Caco-2 (cell line): ENCODE data around the gene DNAH1. TPM values are rescaled to one million over a fixed set of nuclear protein-coding genes. Genes with fewer than 3 reads are reported as not detected.

Experiments used
- BruUV-seq: library from RNA; stranded (reverse); fragments of 400-500 nt; replicated peaks from 2 replicates; lab custom pipeline; 2021; lab: Mats Ljungman, UMichigan
- CTCF ChIA-PET: fragments of 300-600 bp; sonication (Branson Sonifier 250); formaldehyde crosslinking; loops from one replicate; lab custom pipeline; 2022; ENCODE audit warnings: antibody characterized with exemption; lab: Charles Lee
- POLR2A ChIA-PET: fragments of 300-600 bp; sonication (Branson Sonifier 250); formaldehyde crosslinking; loops from one replicate; lab custom pipeline; 2022; ENCODE audit warnings: antibody characterized with exemption; lab: Charles Lee
- DNase-seq, 2 experiments: peaks; one replicate each; pipeline versions ENCODE4 v3.0.0 to v3.0.0-alpha.2; 2020 to 2022
- H3K27me3 ChIP-seq: replicated peaks from 2 replicates; pipeline ENCODE4 v1.6.0; 2011; ENCODE audit warnings: low read length; ENCODE audit not compliant: control insufficient read depth, insufficient read depth
- H3K36me3 ChIP-seq: 2 replicates; pipeline ENCODE4 v1.5.1; 2011; ENCODE audit warnings: low read length; ENCODE audit not compliant: control insufficient read depth, insufficient read depth
- H3K4me1 ChIP-seq: fragments of 250-450 bp; sonication (Bioruptor Pico); 2 replicates; pipeline ENCODE4 v1.5.1; 2020; ENCODE audit warnings: mild to moderate bottlenecking
- H3K4me3 ChIP-seq: 2 replicates; pipeline ENCODE4 v1.5.1; 2011; ENCODE audit warnings: low read depth, mild to moderate bottlenecking, control low read depth, low read length
- H3K9me3 ChIP-seq: fragments of 250-450 bp; sonication (Bioruptor Pico); 2 replicates; pipeline ENCODE4 v1.5.1; 2020; ENCODE audit warnings: mild to moderate bottlenecking, moderate library complexity
- H3K27ac Mint-ChIP-seq: one replicate; pipeline ENCODE4 v1.8.0; 2022; ENCODE audit warnings: mixed read lengths; ENCODE audit not compliant: unreplicated experiment
- H3K27me3 Mint-ChIP-seq: one replicate; pipeline ENCODE4 v1.8.0; 2022; ENCODE audit warnings: mixed read lengths; ENCODE audit not compliant: insufficient read depth, unreplicated experiment
- H3K36me3 Mint-ChIP-seq: one replicate; pipeline ENCODE4 v1.8.0; 2022; ENCODE audit warnings: mild to moderate bottlenecking, mixed read lengths; ENCODE audit not compliant: insufficient read depth, unreplicated experiment
- H3K4me1 Mint-ChIP-seq: one replicate; pipeline ENCODE4 v1.8.0; 2022; ENCODE audit warnings: low read depth, mixed read lengths; ENCODE audit not compliant: unreplicated experiment
- H3K4me3 Mint-ChIP-seq: one replicate; pipeline ENCODE4 v1.8.0; 2022; ENCODE audit warnings: mild to moderate bottlenecking, moderate library complexity, mixed read lengths; ENCODE audit not compliant: unreplicated experiment
- H3K9me3 Mint-ChIP-seq: one replicate; pipeline ENCODE4 v1.8.0; 2022; ENCODE audit warnings: mixed read lengths; ENCODE audit not compliant: unreplicated experiment
- CTCF ChIP-seq, 2 experiments: fragments of 200-600 bp in 1 of 2; IDR thresholded peaks; 1 replicate in 1 of 2; 2 replicates in 1 of 2; pipeline versions ENCODE4 v1.5.1 to v1.8.0; 2011 to 2022; ENCODE audit warnings: antibody characterized with exemption in 1 of 2, control low read depth in 1 of 2, inconsistent platforms in 1 of 2, low read depth in 1 of 2, low read length in 1 of 2, mild to moderate bottlenecking in 1 of 2, moderate library complexity in 1 of 2; ENCODE audit not compliant: insufficient read depth in 1 of 2, severe bottlenecking in 1 of 2, unreplicated experiment in 1 of 2
- intact Hi-C: fragments of 100-400 bp; cut with micrococcal nuclease; formaldehyde crosslinking; loops from one replicate; pipeline ENCODE4 v1.10.0; 2022; ENCODE audit not compliant: unreplicated experiment
- total RNA-seq: library from RNA; stranded (reverse); gene quantifications from 2 replicates; pipeline ENCODE4 v1.2.3, GENCODE V29; 2022

Gene DNAH1
- total RNA-seq, 1 experiment from 2014 or later: 4.1 TPM

DNA sequence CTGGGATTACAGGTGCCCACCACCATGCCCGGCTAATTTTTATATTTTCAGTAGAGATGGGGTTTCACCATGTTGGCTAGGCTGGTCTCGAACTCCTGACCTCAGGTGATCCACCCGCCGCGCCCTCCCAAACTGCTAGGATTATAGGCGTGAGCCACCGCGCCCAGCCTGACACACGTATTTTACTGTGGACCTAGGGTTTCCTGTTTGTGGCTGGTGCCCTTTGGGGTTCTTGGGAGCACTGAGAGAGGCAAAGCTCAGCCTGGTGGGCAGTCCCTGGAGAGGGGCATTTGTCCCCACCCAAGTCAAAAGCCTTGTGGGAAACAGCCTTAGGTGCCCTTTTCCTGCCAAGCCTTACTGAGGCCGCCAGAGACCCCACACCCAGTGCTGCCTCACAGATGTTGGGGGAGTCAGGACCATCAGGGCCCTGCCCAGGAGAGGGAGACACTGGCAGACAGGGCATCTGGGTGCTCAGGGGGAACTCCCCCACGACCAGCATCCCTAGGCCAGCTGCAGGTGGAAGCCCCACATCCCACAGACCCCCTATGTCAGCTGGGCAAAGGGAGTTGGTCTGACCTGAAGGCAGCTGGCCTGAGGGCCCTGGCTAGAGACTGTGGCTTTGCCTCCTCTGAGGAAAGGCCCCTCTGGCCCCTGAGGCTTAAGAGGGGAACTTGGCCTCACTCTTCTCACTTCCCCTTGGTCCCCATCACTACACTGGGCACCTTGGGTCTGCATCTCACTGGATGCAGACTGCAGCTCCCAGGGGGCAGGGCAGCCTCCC is 35.1 kb downstream of the DNAH1 start:
- POLR2A ChIA-PET: no interaction called here

GRCh38 chr3:52351762-52352368 is 35.7 kb downstream of the DNAH1 start:
- Mint-ChIP-seq H3K4me1 (no peaks in the 10 kb centered on the region), H3K9me3 (no peaks in the 10 kb centered on the region), H3K36me3 (no peaks in the 10 kb centered on the region), H3K4me3 (no peak overlapping the region), H3K27ac (no peak overlapping the region), H3K27me3 (no peaks in the 10 kb centered on the region)
- DNase-seq: no peak
- ChIA-PET CTCF (interaction anchor here (0.5 kb wide), 1 partner anchor 312 kb away, joined by 3 read pairs; no protein-coding TSS in a partner anchor), POLR2A (no interaction called here)
- no peak overlapping the region for H3K4me3 ChIP-seq
- no TSS peak for BruUV-seq
- no peaks in the 10 kb centered on the region for H3K36me3 ChIP-seq
- H3K4me1 ChIP-seq: no peaks in the 10 kb centered on the region
- no peaks in the 10 kb centered on the region for H3K27me3 ChIP-seq
- H3K9me3 ChIP-seq: no peaks in the 10 kb centered on the region
- no peak for TF ChIP-seq CTCF (IDR thresholded peaks at IDR 0.05; ENCODE audit: insufficient read depth in 1 of 2, low read depth in 1 of 2, low read length in 1 of 2, severe bottlenecking in 1 of 2, unreplicated experiment in 1 of 2)
- intact Hi-C loops: no loop called here

More for the DNA sequence above, 35.1 kb downstream of the DNAH1 start:
- Mint-ChIP-seq H3K4me1 (no peaks in the 10 kb centered on the region), H3K27ac (no peak overlapping the region), H3K27me3 (no peaks in the 10 kb centered on the region), H3K4me3 (no peak overlapping the region), H3K9me3 (no peaks in the 10 kb centered on the region), H3K36me3 (no peaks in the 10 kb centered on the region)
- TF ChIP-seq CTCF (IDR thresholded peaks at IDR 0.05; ENCODE audit: insufficient read depth in 1 of 2, low read depth in 1 of 2, low read length in 1 of 2, severe bottlenecking in 1 of 2, unreplicated experiment in 1 of 2): no peak
- Histone ChIP-seq H3K36me3 (no peaks in the 10 kb centered on the region), H3K4me1 (no peaks in the 10 kb centered on the region), H3K4me3 (no peak overlapping the region), H3K27me3 (no peaks in the 10 kb centered on the region), H3K9me3 (no peaks in the 10 kb centered on the region)
- no TSS peak for BruUV-seq
- CTCF ChIA-PET: no interaction called here
- DNase-seq: no peak
- intact Hi-C loops: no loop called here

GRCh38 chr3:52352566-52352965 is 36.4 kb downstream of the DNAH1 start:
- intact Hi-C loops: no loop called here
- CTCF ChIA-PET: no interaction called here
- no peak overlapping the region for H3K4me3 Mint-ChIP-seq
- no peak for DNase-seq
- H3K9me3 ChIP-seq: no peaks in the 10 kb centered on the region
- H3K27me3 Mint-ChIP-seq: no peaks in the 10 kb centered on the region
- no peaks in the 10 kb centered on the region for H3K36me3 Mint-ChIP-seq
- POLR2A ChIA-PET: no interaction called here
- H3K27me3 ChIP-seq: no peaks in the 10 kb centered on the region
- no TSS peak for BruUV-seq
- no peak overlapping the region for H3K27ac Mint-ChIP-seq
- H3K36me3 ChIP-seq: no peaks in the 10 kb centered on the region
- TF ChIP-seq CTCF (IDR thresholded peaks at IDR 0.05; ENCODE audit: insufficient read depth in 1 of 2, low read depth in 1 of 2, low read length in 1 of 2, severe bottlenecking in 1 of 2, unreplicated experiment in 1 of 2): no peak
- no peaks in the 10 kb centered on the region for H3K4me1 Mint-ChIP-seq
- H3K4me1 ChIP-seq: no peaks in the 10 kb centered on the region
- H3K4me3 ChIP-seq: no peak overlapping the region
- H3K9me3 Mint-ChIP-seq: no peaks in the 10 kb centered on the region
